ENCODE measurements around the gene LIPT2. TPM values are rescaled to one million over a fixed set of nuclear protein-coding genes. Genes with fewer than 3 reads are reported as not detected.
"Not testable (repeated sequence)": the region's sequence is repeated elsewhere in the genome, so short reads cannot be mapped to it uniquely, and the experiment has no call there.

LIPT2 gene
- total RNA-seq, 4 donors from 2014 or later: 5.0 to 19.5 (median 7.3) TPM

- Histone ChIP-seq H3K27me3 (no peaks in the 10 kb centered on the region), H3K4me3 (no peak overlapping the region), H3K4me1 (no peaks in the 10 kb centered on the region), H3K36me3 (no peaks in the 10 kb centered on the region), H3K9me3 (peaks cover 0 to 3% of the 10 kb centered on the region in 2 donors), H3K27ac (no peak overlapping the region)
- TF ChIP-seq POLR2A (IDR thresholded peaks at IDR 0.05) (no peak), CTCF (IDR thresholded peaks at IDR 0.05) (no peak)
- no peak for DNase-seq
- intact Hi-C loops (cut with DNase I; ENCODE audit: low total_unique reads): no loop called here
These were observed 42.0 kb upstream of the LIPT2 start for GRCh38 chr11:74535371-74536160.

GRCh38 chr11:74534946-74535275 is 41.4 kb upstream of the LIPT2 start:
- H3K9me3 ChIP-seq; H3K4me3 ChIP-seq; H3K4me1 ChIP-seq; H3K36me3 ChIP-seq; H3K27me3 ChIP-seq; H3K27ac ChIP-seq; DNase-seq; intact Hi-C loops (cut with DNase I; ENCODE audit: low total_unique reads): not testable (repeated sequence)

GRCh38 chr11:74534216-74534945 is 40.9 kb upstream of the LIPT2 start:
- Histone ChIP-seq H3K27ac (no peak overlapping the region), H3K9me3 (peaks cover 0 to 3% of the 10 kb centered on the region in 2 donors), H3K4me3 (no peak overlapping the region), H3K4me1 (no peaks in the 10 kb centered on the region), H3K36me3 (no peaks in the 10 kb centered on the region), H3K27me3 (no peaks in the 10 kb centered on the region)
- TF ChIP-seq CTCF (IDR thresholded peaks at IDR 0.05): no peak
- TF ChIP-seq POLR2A (IDR thresholded peaks at IDR 0.05): no peak
- intact Hi-C loops (cut with DNase I; ENCODE audit: low total_unique reads): no loop called here
- DNase-seq: no peak

GRCh38 chr11:74533421-74533820 is 39.9 kb upstream of the LIPT2 start:
- intact Hi-C loops (cut with DNase I; ENCODE audit: low total_unique reads): no loop called here
- Histone ChIP-seq H3K4me3 (no peak overlapping the region), H3K4me1 (no peaks in the 10 kb centered on the region), H3K36me3 (no peaks in the 10 kb centered on the region), H3K27ac (no peak overlapping the region), H3K27me3 (no peaks in the 10 kb centered on the region), H3K9me3 (peaks cover 0 to 3% of the 10 kb centered on the region in 2 donors)
- TF ChIP-seq CTCF (IDR thresholded peaks at IDR 0.05): no peak
- TF ChIP-seq POLR2A (IDR thresholded peaks at IDR 0.05): no peak
- no peak for DNase-seq

GRCh38 chr11:74532501-74533246 is 39.1 kb upstream of the LIPT2 start:
- TF ChIP-seq POLR2A (IDR thresholded peaks at IDR 0.05) (no peak), CTCF (IDR thresholded peaks at IDR 0.05) (no peak)
- H3K9me3 ChIP-seq: peaks cover 0 to 3% of the 10 kb centered on the region in 2 donors
- H3K36me3 ChIP-seq: no peaks in the 10 kb centered on the region
- H3K27ac ChIP-seq: no peak overlapping the region
- no peaks in the 10 kb centered on the region for H3K4me1 ChIP-seq
- intact Hi-C loops (cut with DNase I; ENCODE audit: low total_unique reads): no loop called here
- DNase-seq: no peak
- no peak overlapping the region for H3K4me3 ChIP-seq
- H3K27me3 ChIP-seq: no peaks in the 10 kb centered on the region

All from uterus (tissue), 4 donors.